HEK293T (cell line): ENCODE results near the gene DYNLRB1.
"Not testable (repeated sequence)": the region's sequence is repeated elsewhere in the genome, so short reads cannot be mapped to it uniquely, and the experiment has no call there.

Experiments
- CTCF ChIA-PET: fragments of 350-600 bp; formaldehyde crosslinking; extraction: SDS; loops from one replicate; lab custom pipeline; 2021; ENCODE audit warnings: antibody characterized with exemption, inconsistent platforms; lab: Yijun Ruan, JAX
- POLR2A ChIA-PET: fragments of 350-600 bp; formaldehyde crosslinking; extraction: SDS; loops from one replicate; lab custom pipeline; 2020; ENCODE audit warnings: antibody characterized with exemption, inconsistent platforms; lab: Yijun Ruan, JAX
- DNase-seq: peaks from one replicate; pipeline ENCODE4 v3.0.0; 2012; ENCODE audit warnings: mixed read lengths; ENCODE audit errors: extremely low spot score
- ARNT ChIP-seq: fragments of 450-650 bp; IDR thresholded peaks from 2 replicates; pipeline ENCODE4 v1.6.1; 2017; ENCODE audit warnings: mild to moderate bottlenecking
- BHLHE40 ChIP-seq: fragments of 450-650 bp; IDR thresholded peaks from 2 replicates; pipeline ENCODE4 v1.6.1; 2016; ENCODE audit warnings: mild to moderate bottlenecking, moderate library complexity, borderline replicate concordance
- CTBP1 ChIP-seq: fragments of 450-650 bp; IDR thresholded peaks from 2 replicates; pipeline ENCODE4 v1.6.1; 2016; ENCODE audit warnings: borderline replicate concordance
- ELF4 ChIP-seq: fragments of 450-650 bp; IDR thresholded peaks from 2 replicates; pipeline ENCODE4 v1.6.1; 2017; ENCODE audit warnings: antibody characterized with exemption
- FOXA1 ChIP-seq: fragments of 450-650 bp; IDR thresholded peaks from 2 replicates; pipeline ENCODE4 v1.6.1; 2016; ENCODE audit warnings: mild to moderate bottlenecking
- FOXK2 ChIP-seq: fragments of 450-650 bp; IDR thresholded peaks from 2 replicates; pipeline ENCODE4 v1.6.1; 2016; ENCODE audit warnings: mild to moderate bottlenecking
- FOXM1 ChIP-seq: fragments of 450-650 bp; IDR thresholded peaks from 2 replicates; pipeline ENCODE4 v1.6.1; 2017; ENCODE audit warnings: mild to moderate bottlenecking, borderline replicate concordance
- HDGF ChIP-seq: fragments of 450-650 bp; IDR thresholded peaks from 2 replicates; pipeline ENCODE4 v1.6.1; 2017; ENCODE audit warnings: antibody characterized with exemption, borderline replicate concordance
- L3MBTL2 ChIP-seq: fragments of 450-650 bp; conservative IDR thresholded peaks from 2 replicates; pipeline ENCODE4 v1.6.1; 2016; ENCODE audit warnings: mild to moderate bottlenecking
- LEF1 ChIP-seq: fragments of 450-650 bp; IDR thresholded peaks from 2 replicates; pipeline ENCODE4 v1.6.1; 2017; ENCODE audit warnings: mild to moderate bottlenecking, borderline replicate concordance
- NFRKB ChIP-seq: fragments of 450-650 bp; IDR thresholded peaks from 2 replicates; pipeline ENCODE4 v1.6.1; 2016; ENCODE audit warnings: mild to moderate bottlenecking, moderate library complexity
- PKNOX1 ChIP-seq: fragments of 450-650 bp; IDR thresholded peaks from 2 replicates; pipeline ENCODE4 v1.6.1; 2016
- SP1 ChIP-seq: fragments of 450-650 bp; IDR thresholded peaks from 2 replicates; pipeline ENCODE4 v1.6.1; 2017
- SUZ12 ChIP-seq: fragments of 450-650 bp; IDR thresholded peaks from 2 replicates; pipeline ENCODE4 v1.6.1; 2016; ENCODE audit warnings: mild to moderate bottlenecking
- TARDBP ChIP-seq: fragments of 450-650 bp; IDR thresholded peaks from 2 replicates; pipeline ENCODE4 v1.6.1; 2016
- ZNF384 ChIP-seq: fragments of 450-650 bp; IDR thresholded peaks from 2 replicates; pipeline ENCODE4 v1.6.1; 2016

The DYNLRB1 gene

GRCh38 chr20:34495307-34495706 is 20.9 kb upstream of the DYNLRB1 start:
- POLR2A ChIA-PET, result no interaction called here
- TF ChIP-seq FOXM1, result no peak
- TF ChIP-seq ELF4, result no peak
- TF ChIP-seq L3MBTL2, result no peak
- no peak for TF ChIP-seq PKNOX1
- no peak for TF ChIP-seq FOXK2
- no peak for TF ChIP-seq SP1
- no peak for TF ChIP-seq NFRKB
- TF ChIP-seq TARDBP, result no peak
- no peak for TF ChIP-seq LEF1
- TF ChIP-seq CTBP1, result no peak
- no peak for TF ChIP-seq ZNF384
- CTCF ChIA-PET, result no interaction called here
- DNase-seq, result no peak

- DNase-seq, result no peak
- POLR2A ChIA-PET, result no interaction called here
- CTCF ChIA-PET, result interaction anchor here (0.5 kb wide), 1 partner anchor 317 kb away, joined by 3 read pairs; no protein-coding TSS in a partner anchor
- TF ChIP-seq SUZ12 (no peak), FOXA1 (no peak), TARDBP (no peak), ELF4 (no peak), PKNOX1 (no peak), BHLHE40 (no peak), ARNT (no peak)
Measured at GRCh38 chr20:34495916-34496315, 20.3 kb upstream of the DYNLRB1 start.

GRCh38 chr20:34497596-34497995 is 18.6 kb upstream of the DYNLRB1 start:
- CTCF ChIA-PET, POLR2A ChIA-PET: not testable (repeated sequence)

GRCh38 chr20:34500823-34501222 is 15.4 kb upstream of the DYNLRB1 start:
- CTCF ChIA-PET, result no interaction called here

More at GRCh38 chr20:34497596-34497995, 18.6 kb upstream of the DYNLRB1 start:
- not testable (repeated sequence) for DNase-seq

GRCh38 chr20:34506480-34506879 is 9.7 kb upstream of the DYNLRB1 start:
- no peak for TF ChIP-seq ZNF384
- TF ChIP-seq FOXA1, result no peak
- no peak for TF ChIP-seq NFRKB
- ChIA-PET POLR2A (interaction anchor here (3.8 kb wide), 1 partner anchor 10 kb away, joined by 15 read pairs; the partner anchor contains the start of gene DYNLRB1), CTCF (no interaction called here)
- no peak for DNase-seq

More at GRCh38 chr20:34500823-34501222, 15.4 kb upstream of the DYNLRB1 start:
- POLR2A ChIA-PET, result no interaction called here
- TF ChIP-seq PKNOX1, result no peak
- TF ChIP-seq FOXA1, result no peak
- no peak for TF ChIP-seq LEF1
- no peak for TF ChIP-seq SP1
- no peak for TF ChIP-seq NFRKB
- no peak for DNase-seq

- TF ChIP-seq FOXM1, result no peak
- no peak for TF ChIP-seq NFRKB
- TF ChIP-seq PKNOX1, result no peak
- no peak for TF ChIP-seq CTBP1
- no peak for TF ChIP-seq LEF1
- no peak for TF ChIP-seq TARDBP
- no peak for TF ChIP-seq ARNT
- no peak for TF ChIP-seq ELF4
- no peak for DNase-seq
- CTCF ChIA-PET, result no interaction called here
- POLR2A ChIA-PET, result no interaction called here
Measured at GRCh38 chr20:34507702-34508413, 8.4 kb upstream of the DYNLRB1 start.

GRCh38 chr20:34510575-34510974 is 5.6 kb upstream of the DYNLRB1 start:
- TF ChIP-seq HDGF, result no peak
- no peak for TF ChIP-seq BHLHE40
- no peak for TF ChIP-seq NFRKB
- no peak for TF ChIP-seq CTBP1
- TF ChIP-seq SP1, result no peak
- TF ChIP-seq ELF4, result no peak
- no peak for TF ChIP-seq ARNT
- no peak for TF ChIP-seq L3MBTL2
- no peak for TF ChIP-seq PKNOX1
- TF ChIP-seq FOXK2, result no peak
- TF ChIP-seq FOXA1, result no peak
- CTCF ChIA-PET, result no interaction called here
- POLR2A ChIA-PET, result no interaction called here

More at GRCh38 chr20:34510575-34510974, 5.6 kb upstream of the DYNLRB1 start:
- DNase-seq, result no peak
